ENCODE data around the gene WNK2.
"Not testable (repeated sequence)": the region's sequence is repeated elsewhere in the genome, so short reads cannot be mapped to it uniquely, and the experiment has no call there.

Gene WNK2

DNA sequence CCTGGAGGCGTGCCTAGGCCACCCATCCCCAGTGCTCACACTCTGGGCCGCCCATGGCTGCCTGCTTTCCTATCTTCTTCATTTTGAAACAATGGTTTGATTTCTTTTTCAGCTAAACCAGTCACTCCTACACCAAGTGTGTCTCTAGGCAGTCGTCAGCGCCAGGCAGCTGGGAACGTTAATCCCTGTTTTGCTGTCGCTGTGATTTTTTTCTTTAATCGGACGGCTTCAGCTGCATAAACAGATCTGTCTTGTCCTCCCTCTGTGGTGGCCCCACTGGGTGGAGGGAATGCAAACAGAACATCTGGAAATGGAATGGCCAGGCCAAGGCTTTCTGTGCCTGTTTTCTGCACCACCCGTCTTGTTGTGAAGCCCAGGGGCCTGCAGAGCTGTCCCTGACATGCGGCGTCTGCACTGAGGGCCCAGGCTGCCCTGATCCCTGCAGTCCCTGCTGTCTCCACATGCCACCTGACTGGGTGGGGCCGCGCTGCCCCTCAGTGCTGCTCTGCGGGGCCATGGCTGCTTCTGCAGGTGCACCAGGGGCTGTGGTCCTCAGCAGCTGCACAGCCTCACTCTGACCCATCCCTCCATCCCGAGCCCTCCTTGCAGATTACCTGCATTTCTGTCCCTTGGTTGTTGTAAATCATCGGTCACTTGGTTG is 51.5 kb downstream of the WNK2 start:
- DNase-seq (ENCODE audit: low read depth, low spot score): no peak

DNA sequence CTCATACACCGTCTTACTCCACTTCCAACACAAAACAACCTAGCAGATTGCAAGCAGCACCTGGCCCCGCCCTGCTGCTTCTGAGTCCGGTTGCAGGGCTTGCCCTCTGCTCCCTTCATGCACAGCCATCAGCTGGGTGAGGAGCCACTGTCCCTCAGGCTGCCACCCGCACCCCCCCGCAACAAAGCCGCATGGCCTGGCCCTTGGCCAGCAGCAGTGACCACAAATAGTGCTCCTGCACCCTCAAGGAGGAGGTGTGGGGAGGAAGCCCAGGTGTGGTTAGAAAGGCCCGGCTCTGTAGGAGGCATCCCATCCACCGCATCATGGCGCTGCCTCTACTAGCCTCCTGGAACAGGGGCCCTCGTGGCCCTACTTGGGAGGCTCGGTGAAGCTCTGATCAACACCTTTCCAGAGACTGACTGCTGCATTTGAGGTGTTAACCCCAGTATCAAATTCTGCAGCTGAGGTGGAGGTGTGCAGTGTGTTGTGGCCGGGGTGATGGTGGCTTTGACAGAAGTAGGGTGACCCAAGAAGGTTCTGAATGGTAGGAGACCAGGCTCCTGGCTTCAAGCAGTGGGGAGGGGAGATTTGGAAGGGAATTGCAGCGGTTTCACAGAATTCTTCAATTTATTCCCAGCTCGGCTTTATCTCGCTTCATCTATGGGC is 52.7 kb downstream of the WNK2 start:
- no peak for DNase-seq (ENCODE audit: low read depth, low spot score)

DNA sequence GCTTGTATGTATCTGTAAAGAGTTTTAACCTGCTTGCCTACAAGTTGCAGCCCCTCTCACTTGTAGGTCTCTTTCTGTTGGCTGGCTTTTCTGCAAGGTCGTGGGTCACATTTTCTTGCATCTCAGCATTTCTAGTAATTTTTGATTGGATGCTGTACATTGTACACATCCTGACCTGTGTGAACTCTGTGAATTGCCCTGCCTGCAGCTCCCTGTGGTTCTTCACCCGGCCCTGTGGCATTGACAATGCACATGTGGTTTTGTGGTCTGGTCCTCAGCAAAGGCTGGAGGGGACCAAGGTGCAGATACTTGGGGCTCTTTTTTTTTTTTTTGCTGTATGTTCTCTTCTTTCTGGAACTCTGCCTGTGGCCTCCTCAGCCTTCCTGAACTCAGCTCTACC is 53.6 kb downstream of the WNK2 start:
- no peak for DNase-seq (ENCODE audit: low read depth, low spot score)

DNA sequence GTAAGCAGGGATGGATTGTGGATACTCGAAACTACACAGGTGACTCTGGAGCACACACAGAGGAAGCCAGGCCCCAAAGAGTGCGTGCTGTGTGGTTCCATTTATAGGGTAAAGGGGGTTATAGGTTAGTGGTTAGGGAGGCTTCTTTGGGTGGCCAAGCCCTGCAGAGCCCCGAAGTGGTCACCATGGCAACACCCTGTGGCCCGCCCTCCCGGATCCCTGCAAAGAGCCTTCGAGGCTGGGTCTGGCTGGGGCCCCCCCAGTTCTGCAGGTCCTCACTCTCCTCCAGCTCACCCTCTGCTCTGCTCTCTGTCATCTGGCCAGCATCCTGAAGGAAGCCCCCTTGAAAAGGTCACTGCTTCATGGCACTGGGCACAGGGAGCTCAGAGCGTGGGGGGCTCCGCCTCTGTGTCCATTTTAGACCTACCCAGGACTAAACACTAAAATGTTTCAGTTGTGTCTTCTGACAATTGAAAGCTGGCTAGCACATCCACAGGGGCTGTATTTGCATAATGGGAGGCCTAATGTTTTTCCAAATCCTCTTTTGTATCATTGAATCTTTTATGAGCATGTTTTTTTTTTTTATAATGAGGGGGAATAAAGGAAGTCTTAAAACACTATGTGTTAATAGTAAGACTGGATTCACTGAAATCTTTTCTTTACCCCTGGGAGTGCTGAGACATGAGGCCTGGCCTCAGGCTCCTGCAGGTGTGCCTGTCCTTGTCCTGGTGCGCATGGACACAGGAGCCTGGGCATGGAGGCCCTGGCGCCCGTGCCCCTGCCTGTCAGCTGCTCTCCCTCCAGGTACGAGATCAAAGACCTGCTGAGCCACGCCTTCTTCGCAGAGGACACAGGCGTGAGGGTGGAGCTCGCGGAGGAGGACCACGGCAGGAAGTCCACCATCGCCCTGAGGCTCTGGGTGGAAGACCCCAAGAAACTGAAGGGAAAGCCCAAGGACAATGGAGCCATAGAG is 55.3 kb downstream of the WNK2 start:
- DNase-seq (ENCODE audit: low read depth, low spot score): no peak

DNA sequence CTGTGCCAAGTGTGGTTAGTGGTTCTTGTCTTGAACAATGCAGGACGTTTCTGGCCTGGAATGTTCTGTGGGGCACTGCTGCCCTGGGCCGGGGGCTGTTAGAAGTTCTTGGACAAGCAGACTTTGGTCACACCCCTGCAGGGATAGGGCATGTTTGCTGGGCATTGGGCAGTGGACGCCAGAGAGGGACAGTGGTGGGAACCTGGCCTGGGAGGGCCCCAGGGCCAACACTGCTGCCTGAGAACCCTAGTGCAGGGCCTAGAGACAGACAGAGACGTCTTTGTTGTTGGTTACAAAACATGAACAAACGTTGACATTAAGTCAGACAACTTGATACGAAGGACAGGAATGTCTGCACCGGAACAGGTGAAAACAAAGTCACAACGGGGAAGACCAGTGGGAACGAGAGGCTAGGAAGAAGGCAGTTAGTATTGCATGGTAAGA is 57.0 kb downstream of the WNK2 start:
- DNase-seq (ENCODE audit: low read depth, low spot score): no peak

DNA sequence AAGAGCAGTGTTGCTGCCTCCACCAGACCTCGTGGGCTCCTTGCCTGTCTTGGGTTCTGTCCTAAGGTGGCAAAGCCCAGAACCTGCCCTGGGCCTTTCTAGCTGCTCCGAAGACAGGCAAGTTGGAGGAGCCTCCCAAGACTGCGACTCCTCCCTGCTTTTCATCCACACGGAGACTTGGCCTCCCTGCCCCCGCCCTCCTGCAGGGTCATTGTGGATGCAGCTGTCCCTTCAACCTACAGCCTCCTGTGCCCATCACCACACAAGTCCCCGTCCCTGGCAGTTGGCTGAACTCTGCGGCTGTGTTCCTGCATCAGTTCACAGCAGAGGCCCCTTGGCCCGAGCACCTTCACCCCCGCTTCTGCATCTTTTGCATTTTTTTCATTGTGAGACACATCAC is 59.2 kb downstream of the WNK2 start:
- DNase-seq (ENCODE audit: low read depth, low spot score): no peak

DNA sequence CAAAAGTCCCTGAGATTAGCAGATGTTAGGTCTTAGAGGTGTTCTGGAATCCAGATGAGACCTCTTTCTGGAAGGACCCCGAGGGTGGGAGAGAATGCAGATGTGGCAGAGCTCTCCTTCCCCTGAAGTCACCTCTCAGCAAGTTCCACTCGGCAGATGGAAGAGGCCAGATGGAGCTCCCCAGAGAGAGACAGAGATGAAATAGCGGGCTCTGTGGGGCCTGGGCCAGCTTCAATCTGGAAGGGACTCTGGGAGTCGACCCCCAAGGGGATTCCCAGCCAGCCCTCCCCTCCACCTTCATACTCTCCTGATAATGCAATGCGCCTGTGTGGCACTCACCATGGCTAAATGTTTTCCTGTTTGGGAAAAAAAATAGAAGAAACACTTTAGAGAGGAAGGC is 60.2 kb downstream of the WNK2 start:
- DNase-seq (ENCODE audit: low read depth, low spot score): no peak

DNA sequence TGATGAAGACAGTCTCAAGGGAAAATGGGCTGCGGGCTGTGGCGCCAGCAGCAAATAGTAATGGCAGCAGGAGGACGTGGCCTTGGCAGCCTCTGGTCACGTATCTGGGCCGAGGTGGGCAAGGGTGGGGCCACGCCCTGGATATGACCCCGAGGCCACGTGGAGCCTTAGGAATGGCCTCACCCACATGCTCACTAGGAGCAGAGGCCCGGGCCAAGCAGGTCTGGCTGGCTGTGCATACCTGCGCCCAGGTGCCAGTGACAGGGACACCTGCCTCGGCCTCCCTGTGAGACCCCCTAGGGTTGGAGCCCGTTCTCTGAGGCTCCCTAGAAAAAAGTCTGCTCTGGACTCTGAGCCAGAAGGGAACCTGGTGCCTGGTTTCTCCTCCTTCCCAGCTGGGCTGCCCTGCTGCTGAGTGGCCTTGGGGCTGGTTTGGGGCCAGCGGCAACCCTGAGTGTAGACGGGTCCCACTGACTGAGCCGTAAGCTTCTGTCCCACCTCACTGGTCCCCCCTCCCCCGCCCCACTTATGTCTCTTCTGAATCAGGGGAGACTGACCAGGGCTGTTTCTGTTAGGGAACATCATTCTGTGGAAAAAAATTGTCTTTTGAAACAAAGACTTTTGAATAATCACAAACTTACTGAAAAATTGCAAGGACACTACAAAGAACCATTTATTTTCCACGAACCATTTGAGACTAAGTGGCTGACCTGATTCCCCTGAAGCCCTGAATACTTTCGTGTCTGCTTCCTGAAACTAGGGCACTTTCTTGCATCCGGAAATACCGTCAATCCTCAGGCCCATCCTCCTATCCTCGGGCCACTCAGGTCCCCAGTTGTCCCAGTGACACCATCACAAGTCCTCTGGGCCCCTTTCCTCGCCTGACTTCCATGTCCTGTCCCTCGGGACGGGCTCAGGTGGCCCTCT is 60.8 kb downstream of the WNK2 start:
- DNase-seq (ENCODE audit: low read depth, low spot score): no peak

DNA sequence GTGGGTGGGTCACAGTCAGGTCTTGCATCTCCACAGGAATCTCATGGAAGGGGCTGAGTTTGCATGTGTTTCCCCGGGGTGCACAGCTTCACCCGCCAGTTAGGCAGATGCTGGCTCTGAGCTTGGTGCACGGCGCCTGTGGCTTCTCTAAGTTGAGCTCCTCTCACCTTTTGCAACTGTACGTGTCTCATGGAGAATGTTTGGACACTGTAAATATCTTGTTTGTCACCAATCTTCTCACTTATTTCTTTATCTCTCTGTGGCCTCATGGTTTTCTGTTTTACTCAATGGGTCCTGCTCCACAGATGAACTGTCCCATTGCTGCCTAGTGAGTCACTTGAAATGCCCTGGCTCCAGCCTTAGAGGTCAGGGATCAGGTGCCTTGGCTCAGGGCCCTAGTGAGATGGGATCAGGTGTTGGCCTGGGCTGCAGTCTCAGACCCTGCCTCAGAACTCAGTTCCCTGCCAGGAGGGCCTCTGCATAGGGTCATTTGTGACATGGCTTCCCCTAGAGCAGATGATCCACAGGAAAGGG is 61.6 kb downstream of the WNK2 start:
- DNase-seq (ENCODE audit: low read depth, low spot score): no peak

DNA sequence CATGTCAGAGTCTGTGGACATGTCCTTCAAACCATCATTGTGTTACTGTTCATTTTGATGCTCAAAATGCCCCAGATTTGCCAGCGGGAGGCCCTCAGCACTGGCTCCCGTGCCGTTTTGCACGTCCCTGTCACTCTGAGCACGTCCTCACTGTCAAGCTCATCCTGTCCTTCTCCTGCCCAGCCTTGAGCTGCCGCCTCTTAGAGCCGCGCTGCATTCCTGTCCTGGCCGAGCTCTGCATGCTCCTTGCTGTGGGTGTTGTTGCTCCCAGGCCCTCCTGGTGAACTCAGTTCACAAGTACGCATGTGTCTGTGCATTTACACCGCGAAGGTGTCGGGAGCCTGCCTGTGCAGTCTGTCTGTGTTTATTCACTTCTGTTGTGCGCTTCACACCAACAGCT is 62.2 kb downstream of the WNK2 start:
- no peak for DNase-seq (ENCODE audit: low read depth, low spot score)

DNA sequence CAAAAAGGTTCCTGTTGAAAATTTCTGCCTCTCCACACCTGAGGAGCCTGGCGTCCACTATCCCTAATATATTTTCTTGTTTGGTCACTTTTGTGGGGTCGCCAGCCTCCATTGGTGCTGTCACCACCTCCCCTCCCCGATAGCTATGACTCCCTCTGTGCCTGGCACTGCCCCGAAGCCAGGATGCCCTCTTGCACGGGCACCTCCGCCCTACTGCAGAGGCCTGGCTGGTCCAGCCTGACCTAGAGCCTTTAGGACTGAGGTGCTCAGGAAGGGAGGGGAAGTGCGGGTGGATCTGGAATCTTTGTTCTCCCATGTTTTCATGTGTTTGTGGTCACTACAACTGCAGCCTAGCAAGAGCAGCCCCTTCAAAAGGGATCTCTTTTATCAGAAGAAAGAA is 62.6 kb downstream of the WNK2 start:
- DNase-seq (ENCODE audit: low read depth, low spot score): no peak

DNA sequence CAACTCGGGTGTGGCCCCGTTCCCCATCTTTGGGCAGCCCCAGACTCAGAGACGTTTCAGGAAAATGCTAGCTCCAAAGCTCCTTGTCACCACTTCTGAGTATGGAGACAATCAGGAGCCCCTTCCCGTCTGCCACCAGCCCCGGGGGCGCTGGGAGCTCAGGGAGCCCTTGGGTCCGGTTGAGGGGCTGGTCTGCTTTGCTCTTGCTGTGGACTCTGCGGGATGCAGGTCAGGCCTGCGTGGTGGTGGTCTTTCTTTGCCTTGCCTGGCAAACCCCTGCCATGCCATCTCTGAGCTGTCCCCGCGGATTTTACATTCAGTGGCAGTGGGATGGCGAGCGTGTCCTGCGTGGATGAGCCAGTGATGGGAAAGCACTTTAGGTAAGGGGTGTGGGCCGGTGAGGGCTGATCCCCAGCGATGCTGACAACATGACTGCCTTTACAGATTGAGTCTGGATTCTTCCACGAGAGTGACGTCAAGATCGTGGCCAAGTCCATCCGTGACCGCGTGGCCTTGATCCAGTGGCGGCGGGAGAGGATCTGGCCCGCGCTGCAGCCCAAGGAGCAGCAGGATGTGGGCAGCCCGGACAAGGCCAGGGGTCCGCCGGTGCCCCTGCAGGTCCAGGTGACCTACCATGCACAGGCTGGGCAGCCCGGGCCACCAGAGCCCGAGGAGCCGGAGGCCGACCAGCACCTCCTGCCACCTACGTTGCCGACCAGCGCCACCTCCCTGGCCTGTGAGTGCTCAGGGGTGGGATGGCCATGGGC is 63.3 kb downstream of the WNK2 start:
- no peak for DNase-seq (ENCODE audit: low read depth, low spot score)

DNA sequence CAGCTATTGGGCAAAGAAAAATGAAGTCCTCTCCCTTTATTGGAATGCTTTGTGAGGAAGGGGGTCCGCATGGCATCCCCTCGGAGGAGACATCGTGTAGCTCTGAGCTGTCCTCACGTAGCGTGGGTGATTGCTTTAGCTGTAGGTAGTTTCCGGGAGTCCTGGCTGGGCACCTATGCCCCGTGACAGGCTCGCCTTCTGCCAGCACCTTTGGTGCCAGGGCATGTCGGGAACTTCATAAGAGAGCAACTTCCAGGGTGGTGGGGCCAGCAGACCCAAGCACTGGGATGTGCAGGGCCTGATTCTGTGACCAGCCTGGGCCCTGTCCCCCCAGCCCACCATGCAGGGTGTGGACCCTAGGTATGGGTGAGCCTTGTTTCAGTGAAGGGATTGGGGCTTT is 64.0 kb downstream of the WNK2 start:
- DNase-seq (ENCODE audit: low read depth, low spot score): no peak

DNA sequence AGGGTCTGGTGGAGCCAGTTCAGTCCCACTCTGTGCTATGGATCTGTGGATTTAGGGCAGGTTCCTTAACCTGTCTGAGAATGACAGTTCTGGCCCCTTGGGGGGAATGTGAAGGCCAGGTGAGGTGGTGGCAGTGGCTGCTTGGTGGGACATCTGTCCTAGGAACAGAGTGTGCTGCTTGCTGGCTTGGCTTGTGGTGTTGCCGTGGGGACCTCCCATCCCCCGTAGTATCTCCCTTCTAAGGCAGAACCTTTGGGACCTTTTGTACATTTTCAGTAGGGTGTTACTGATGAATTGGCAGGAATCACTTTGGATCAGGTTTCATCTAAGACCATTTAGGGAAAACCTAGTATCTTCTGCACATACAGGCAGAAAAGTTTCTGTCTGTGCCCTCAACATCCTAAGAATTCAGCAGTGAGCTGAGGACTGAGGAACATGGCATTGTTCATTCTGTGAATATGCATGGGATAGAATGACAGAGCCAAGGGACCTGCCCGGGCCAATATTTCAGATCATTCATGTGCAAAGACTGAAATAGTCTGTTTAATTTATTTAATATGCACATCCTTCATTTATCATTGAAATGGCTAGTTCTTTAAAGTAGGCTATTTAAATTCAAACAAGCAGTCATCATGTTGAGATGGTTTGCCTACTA is 64.6 kb downstream of the WNK2 start:
- DNase-seq (ENCODE audit: low read depth, low spot score): no peak

DNA sequence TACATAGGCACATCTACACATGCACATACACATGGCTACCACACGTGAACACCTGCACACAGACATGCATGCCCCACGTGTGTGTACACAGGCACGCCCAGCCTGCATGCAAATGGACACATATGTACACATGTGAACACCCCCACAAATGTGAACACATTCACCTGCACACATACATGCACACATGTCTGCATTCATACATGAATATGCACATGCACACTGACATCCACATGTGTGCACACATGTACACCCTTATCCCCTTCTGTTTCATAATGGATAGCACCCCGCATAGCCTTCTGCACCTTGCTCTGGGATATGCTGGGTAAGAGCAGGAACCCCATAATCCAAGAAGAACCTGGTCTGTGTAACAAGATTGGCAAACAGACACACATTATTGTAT is 66.2 kb downstream of the WNK2 start:
- DNase-seq (ENCODE audit: low read depth, low spot score): no peak

DNA sequence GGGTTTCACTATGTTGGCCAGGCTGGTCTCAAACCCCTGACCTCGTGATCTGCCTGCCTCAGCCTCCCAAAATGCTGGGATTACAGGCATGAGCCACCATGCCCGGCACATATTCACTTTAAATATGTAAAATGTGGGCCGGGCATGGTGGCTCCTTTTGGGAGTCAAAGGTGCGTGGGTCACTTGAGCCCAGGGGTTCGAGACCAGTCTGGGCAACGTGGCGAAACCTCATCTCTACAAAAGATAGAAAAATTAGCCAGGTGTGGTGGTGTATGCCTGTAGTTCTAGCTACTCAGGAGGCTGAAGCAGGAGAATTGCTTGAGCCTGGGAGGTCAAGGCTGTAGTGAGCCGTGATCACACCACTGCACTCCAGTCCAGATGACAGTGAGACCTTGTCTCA is 67.4 kb downstream of the WNK2 start:
- DNase-seq (ENCODE audit: low read depth, low spot score): not testable (repeated sequence)

DNA sequence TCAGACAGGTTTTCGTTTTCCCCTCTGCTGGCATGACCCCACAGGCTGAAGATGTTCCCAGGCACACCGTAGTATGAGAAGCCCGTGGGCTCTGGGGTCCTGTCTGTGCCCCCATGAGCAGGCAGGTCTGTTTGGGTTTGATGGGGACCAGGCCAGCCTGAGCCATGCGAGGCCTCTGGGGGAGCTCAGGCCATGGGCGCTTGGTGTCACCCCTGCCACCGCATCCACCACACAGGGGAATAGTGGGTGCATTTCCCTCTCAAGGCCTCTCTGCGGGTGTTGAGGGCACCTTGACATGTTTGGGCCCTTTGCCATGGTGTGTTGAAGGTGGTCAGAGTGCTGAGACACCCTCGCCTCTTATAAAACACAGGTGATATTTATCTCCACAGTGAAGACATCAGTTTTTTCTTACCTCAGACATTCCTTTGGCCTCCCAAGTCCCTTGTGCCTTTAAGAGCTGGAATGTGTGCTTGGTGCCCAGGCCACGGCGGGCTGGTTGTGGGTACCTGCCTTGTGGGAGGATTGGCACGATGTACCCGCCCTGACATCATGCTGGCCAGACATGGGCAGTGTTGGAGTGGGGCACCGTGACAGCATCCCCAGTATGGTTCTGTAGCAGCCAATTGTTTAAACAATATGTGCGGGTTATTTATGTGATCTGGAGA is 68.3 kb downstream of the WNK2 start:
- DNase-seq (ENCODE audit: low read depth, low spot score): no peak

DNA sequence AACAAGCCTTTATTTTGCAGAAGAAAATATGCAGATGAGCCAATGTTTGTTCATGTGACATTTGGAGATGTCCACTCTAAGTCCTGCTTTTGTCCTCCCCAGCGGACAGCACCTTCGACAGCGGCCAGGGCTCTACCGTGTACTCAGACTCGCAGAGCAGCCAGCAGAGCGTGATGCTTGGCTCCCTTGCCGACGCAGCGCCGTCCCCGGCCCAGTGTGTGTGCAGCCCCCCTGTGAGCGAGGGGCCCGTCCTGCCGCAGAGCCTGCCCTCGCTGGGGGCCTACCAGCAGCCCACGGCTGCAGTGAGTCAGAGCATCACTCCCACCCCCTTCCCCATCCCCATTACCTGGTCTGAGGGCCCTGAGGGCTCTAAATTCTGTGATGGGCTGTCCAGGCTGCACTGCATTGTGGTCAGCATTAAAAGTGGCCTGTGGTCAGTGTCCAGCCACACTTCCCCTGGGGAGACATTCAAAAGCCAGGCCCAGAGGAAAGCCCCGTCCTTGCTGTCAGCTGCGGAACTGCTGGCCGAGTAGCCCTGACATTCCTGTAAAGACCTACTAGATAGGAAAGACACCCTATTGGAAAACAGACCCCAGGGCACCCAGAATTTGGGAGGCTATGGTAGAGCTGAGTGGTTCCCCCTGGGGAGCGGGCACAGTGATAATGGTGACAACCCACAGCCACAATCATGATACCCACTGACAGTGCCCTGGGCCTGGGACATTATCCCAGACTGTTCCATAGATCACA is 69.0 kb downstream of the WNK2 start:
- DNase-seq (ENCODE audit: low read depth, low spot score): no peak

DNA sequence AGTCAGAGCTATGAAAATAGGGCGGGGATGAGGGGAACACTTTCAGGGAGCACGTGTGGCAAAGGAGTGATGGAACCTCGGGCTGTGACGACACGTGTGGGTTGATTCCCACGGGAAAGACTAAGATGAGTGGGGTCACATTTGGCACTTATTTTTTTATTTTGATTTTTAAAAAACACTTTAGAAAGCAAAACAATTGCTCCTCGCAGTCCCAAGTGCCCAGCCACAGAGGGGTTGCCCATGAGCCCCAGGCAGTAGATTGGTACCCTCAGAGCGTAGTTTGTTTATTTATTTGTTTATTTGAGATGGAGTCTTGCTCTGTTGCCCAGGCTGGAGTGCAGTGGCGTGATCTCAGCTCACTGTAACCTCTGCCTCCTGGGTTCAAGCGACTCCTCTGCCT is 69.7 kb downstream of the WNK2 start:
- DNase-seq (ENCODE audit: low read depth, low spot score): no peak

Measured in iPS DF 19.7 (cell line).